Fibroblast of pulmonary artery (primary cell): ENCODE data around the gene CAPSL.

Source experiments
- DNase-seq: peaks from one replicate; pipeline ENCODE4 v3.0.0-alpha.2; 2010; ENCODE audit warnings: low read depth
- H3K4me3 ChIP-seq: replicated peaks from 2 replicates; pipeline ENCODE4 v1.5.1; 2011; ENCODE audit warnings: low read depth, mild to moderate bottlenecking, control low read depth, low read length, moderate library complexity
- TF ChIP-seq, protein P1 (sequence below): IDR thresholded peaks from 2 replicates; pipeline ENCODE4 v1.5.1; 2011; ENCODE audit warnings: mild to moderate bottlenecking, control low read depth, low read length, inconsistent platforms; ENCODE audit errors: missing control alignments

CAPSL gene

DNA sequence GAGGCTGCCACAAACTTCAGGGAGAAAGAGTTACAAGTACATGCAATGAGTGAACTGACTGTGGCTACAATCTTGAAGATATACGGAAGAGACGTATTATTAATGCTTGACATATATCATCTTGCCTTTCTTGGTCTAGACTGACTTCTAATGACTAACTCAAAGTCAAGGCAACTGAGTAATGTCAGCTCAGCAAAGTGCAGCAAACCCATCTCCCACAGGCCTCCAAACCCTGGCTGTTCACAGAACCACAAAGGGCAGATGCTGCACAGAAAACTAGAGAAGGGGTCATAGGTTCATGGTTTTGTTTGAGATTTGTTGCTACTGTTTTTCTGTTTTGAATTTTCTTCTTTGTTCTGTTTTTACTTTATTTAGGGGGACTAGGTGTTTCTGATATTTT is 60.8 kb downstream of the CAPSL start:
- no peak for DNase-seq
- TF ChIP-seq, protein P1, sequence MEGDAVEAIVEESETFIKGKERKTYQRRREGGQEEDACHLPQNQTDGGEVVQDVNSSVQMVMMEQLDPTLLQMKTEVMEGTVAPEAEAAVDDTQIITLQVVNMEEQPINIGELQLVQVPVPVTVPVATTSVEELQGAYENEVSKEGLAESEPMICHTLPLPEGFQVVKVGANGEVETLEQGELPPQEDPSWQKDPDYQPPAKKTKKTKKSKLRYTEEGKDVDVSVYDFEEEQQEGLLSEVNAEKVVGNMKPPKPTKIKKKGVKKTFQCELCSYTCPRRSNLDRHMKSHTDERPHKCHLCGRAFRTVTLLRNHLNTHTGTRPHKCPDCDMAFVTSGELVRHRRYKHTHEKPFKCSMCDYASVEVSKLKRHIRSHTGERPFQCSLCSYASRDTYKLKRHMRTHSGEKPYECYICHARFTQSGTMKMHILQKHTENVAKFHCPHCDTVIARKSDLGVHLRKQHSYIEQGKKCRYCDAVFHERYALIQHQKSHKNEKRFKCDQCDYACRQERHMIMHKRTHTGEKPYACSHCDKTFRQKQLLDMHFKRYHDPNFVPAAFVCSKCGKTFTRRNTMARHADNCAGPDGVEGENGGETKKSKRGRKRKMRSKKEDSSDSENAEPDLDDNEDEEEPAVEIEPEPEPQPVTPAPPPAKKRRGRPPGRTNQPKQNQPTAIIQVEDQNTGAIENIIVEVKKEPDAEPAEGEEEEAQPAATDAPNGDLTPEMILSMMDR = no peak
- H3K4me3 ChIP-seq = no peak overlapping the region

DNA sequence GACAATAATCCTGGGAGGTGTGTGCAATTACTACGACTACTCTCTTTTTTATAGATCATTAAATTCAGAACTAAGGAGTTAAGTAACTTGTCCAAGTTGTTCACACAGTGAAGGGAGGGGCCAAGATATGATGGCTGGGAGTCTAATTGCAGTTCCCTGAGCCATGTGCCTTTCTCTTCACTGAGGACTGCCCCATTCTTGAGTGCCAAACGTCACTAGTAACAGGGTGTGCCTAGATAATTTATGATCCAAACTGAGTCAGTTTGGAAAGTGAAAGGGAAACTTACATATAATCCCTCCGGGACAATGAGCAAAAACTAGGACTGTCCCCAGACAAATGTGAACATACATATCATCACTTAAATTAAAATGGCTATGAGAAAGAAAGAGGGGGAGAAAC is 61.5 kb downstream of the CAPSL start:
- DNase-seq = peak; percentile 17
- no peak overlapping the region for H3K4me3 ChIP-seq
- TF ChIP-seq, protein P1 = no peak

DNA sequence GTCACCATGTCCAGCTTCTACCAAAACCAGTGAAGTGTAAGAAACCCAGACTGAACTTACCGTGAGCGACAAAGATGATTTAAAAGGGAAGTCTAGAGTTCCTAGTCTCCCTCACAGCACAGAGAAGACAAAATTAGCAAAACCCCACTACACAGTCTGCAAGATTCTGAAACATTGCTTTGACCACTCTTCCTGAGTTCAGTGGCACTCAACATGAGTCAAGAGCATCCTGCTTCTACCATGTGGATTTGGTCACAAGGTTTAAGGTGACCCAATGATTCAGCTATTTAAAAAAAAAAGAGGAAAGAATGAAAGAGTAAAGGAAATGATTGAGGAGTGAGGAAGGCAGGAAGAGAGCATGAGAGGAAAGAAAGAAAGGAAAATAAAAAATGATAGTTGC is 62.0 kb downstream of the CAPSL start:
- TF ChIP-seq, protein P1 = no peak
- no peak for DNase-seq
- no peak overlapping the region for H3K4me3 ChIP-seq

DNA sequence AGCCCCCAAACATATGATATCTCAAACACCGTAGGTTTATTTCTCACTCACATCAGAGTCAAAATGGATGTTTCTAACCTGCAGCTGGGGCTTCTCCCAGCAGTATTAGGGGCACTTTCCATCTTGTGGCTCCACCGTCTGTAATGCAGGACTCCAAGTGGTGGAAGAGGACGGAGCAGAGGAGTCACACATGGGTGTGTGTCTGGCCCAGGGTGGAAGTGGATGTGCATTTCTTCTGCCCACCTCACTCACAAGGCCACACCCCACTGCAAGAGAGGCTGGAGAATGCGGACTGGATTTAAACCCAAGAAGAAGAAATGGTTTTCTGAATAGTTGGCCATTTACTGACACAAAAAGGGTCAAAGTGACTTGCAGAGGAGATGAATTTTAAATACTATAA is 67.8 kb downstream of the CAPSL start:
- TF ChIP-seq, protein P1 = no peak
- H3K4me3 ChIP-seq = no peak overlapping the region
- no peak for DNase-seq

DNA sequence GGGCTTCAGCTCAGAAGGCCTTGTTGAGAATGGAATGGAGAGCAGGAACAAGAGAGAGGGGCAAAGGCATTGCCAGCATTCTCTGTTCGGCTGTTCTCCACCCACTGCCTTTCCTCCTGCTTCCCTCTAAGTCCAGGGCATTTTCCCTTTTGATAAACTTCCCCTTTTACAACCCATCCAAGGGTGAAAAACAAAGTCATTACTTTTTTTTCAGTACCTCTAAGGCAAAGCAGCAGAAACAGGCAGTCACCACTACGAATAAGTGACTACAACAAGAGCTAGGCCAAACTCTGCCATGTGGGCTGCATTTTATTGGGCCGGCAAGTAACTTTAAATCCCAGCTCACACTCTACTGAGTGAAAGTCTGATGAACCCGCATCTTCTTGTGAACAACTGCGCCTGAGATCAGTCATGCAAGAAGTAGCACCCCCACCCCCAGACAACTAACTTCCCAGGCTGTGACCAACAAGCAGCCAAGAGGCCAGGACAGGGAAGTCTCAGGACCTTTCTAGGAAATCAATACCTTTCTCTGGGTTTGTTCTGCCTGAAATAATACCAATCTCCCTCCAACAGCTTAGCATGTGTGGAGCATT is 68.6 kb downstream of the CAPSL start:
- TF ChIP-seq, protein P1 = no peak
- H3K4me3 ChIP-seq = no peak overlapping the region
- DNase-seq = no peak

DNA sequence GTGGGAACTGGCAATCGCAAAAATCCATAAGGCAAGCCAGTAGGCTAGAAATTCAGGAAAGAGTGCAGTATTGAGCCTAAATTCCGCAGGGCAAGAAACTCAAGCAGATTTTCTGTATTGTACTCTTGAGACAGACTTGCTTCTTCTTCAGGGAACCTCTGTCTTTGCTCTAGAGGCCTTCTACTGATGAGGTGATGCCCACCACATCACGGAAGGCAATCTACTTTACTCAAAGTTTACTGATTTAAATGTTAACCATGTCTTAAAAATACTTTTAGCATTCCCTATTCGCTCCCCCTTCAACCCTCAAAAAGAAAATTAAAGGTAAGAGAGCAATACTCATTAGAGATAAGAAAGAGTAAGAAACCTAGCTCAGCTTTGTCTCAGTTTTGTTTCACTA is 70.4 kb downstream of the CAPSL start:
- TF ChIP-seq, protein P1 = no peak
- no peak overlapping the region for H3K4me3 ChIP-seq
- DNase-seq = no peak

DNA sequence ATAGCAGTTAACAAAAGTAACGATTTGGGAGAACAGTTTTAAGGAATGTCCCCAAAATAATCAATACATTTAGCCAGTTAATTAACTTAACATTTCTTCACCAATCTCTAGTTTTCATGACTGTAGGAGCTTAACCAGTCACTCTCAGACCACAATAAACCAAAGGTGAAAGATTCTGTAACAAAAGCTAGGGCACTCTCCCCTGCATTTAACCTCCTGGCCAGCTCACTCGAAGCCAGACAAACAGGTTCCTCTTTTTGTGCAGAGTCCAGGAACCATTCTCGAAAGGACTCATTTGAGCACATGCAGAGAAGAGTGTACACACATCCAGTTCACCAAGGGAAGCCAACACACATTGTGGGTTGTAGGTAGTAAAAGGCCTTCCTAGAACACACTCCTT is 75.3 kb downstream of the CAPSL start:
- no peak overlapping the region for H3K4me3 ChIP-seq
- DNase-seq = no peak

More for the DNA sequence above, 75.3 kb downstream of the CAPSL start:
- TF ChIP-seq, protein P1 = no peak
